ENCODE measurements around the gene CLUH. TPM values are rescaled to one million over a fixed set of nuclear protein-coding genes. Genes with fewer than 3 reads are reported as not detected.

Gene CLUH
- total RNA-seq, 2 donors from 2014 or later = 55.5 to 61.8 TPM

GRCh38 chr17:2731807-2732206 is 20.2 kb upstream of the CLUH start:
- no peak for DNase-seq
- H3K4me3 ChIP-seq (ENCODE audit: low read length) = no peak overlapping the region
- Mint-ChIP-seq H3K27ac (no peak overlapping the region), H3K4me1 (peaks cover 4% of the 10 kb centered on the region), H3K9me3 (no peaks in the 10 kb centered on the region), H3K27me3 (ENCODE audit: insufficient read depth) (peaks cover 1% of the 10 kb centered on the region), H3K4me3 (no peak overlapping the region), H3K36me3 (ENCODE audit: low read depth) (peaks cover 12% of the 10 kb centered on the region)
- no peak overlapping the region for H3K9ac ChIP-seq (ENCODE audit: extremely low read depth, low read length, poor library complexity, severe bottlenecking)
- no peaks in the 10 kb centered on the region for H3K9me3 ChIP-seq (ENCODE audit: control insufficient read depth, low read length)
- H3K36me3 ChIP-seq (ENCODE audit: control insufficient read depth, insufficient read depth, low read length) = no peaks in the 10 kb centered on the region
- WGBS, 2 experiments (ENCODE audit: insufficient coverage in 1 of 2, insufficient read length in 1 of 2) = 94 to 97% methylated on average over 9 to 10 of the region's 10 CpGs
- H3K27ac ChIP-seq (ENCODE audit: low read depth, low read length) = no peak overlapping the region
- no peaks in the 10 kb centered on the region for H3K4me1 ChIP-seq (ENCODE audit: control insufficient read depth, insufficient read depth, low read length)
- TF ChIP-seq CTCF (conservative IDR thresholded peaks at IDR 0.05) = no peak
- no peaks in the 10 kb centered on the region for H3K27me3 ChIP-seq (ENCODE audit: control insufficient read depth, insufficient read depth, low read length, poor library complexity, severe bottlenecking)

GRCh38 chr17:2730764-2731353 is 19.3 kb upstream of the CLUH start:
- Histone ChIP-seq H3K27ac (ENCODE audit: low read depth, low read length) (no peak overlapping the region), H3K9me3 (ENCODE audit: control insufficient read depth, low read length) (no peaks in the 10 kb centered on the region), H3K4me3 (ENCODE audit: low read length) (no peak overlapping the region), H3K27me3 (ENCODE audit: control insufficient read depth, insufficient read depth, low read length, poor library complexity, severe bottlenecking) (no peaks in the 10 kb centered on the region), H3K36me3 (ENCODE audit: control insufficient read depth, insufficient read depth, low read length) (no peaks in the 10 kb centered on the region), H3K4me1 (ENCODE audit: control insufficient read depth, insufficient read depth, low read length) (no peaks in the 10 kb centered on the region), H3K9ac (ENCODE audit: extremely low read depth, low read length, poor library complexity, severe bottlenecking) (no peak overlapping the region)
- Mint-ChIP-seq H3K4me3 (no peak overlapping the region), H3K27ac (no peak overlapping the region), H3K9me3 (no peaks in the 10 kb centered on the region), H3K36me3 (ENCODE audit: low read depth) (peaks cover 12% of the 10 kb centered on the region), H3K27me3 (ENCODE audit: insufficient read depth) (peaks cover 3% of the 10 kb centered on the region), H3K4me1 (peaks cover 2% of the 10 kb centered on the region)
- DNase-seq = no peak
- TF ChIP-seq CTCF (conservative IDR thresholded peaks at IDR 0.05) = no peak
- 93 to 95% methylated on average over 16 to 17 of the region's 17 CpGs for WGBS, 2 experiments (ENCODE audit: insufficient coverage in 1 of 2, insufficient read length in 1 of 2)

- H3K9me3 Mint-ChIP-seq = no peaks in the 10 kb centered on the region
- 4 to 7% methylated on average over 26 to 40 of the region's 40 CpGs for WGBS, 2 experiments (ENCODE audit: insufficient coverage in 1 of 2, insufficient read length in 1 of 2)
- Histone ChIP-seq H3K27ac (ENCODE audit: low read depth, low read length) (no peak overlapping the region), H3K36me3 (ENCODE audit: control insufficient read depth, insufficient read depth, low read length) (no peaks in the 10 kb centered on the region), H3K4me3 (ENCODE audit: low read length) (no peak overlapping the region), H3K27me3 (ENCODE audit: control insufficient read depth, insufficient read depth, low read length, poor library complexity, severe bottlenecking) (peaks cover 10% of the 10 kb centered on the region), H3K9me3 (ENCODE audit: control insufficient read depth, low read length) (no peaks in the 10 kb centered on the region), H3K9ac (ENCODE audit: extremely low read depth, low read length, poor library complexity, severe bottlenecking) (no peak overlapping the region), H3K4me1 (ENCODE audit: control insufficient read depth, insufficient read depth, low read length) (peaks cover 7% of the 10 kb centered on the region)
- H3K27ac Mint-ChIP-seq = no peak overlapping the region
- H3K36me3 Mint-ChIP-seq (ENCODE audit: low read depth) = peaks cover 8% of the 10 kb centered on the region
- H3K4me1 Mint-ChIP-seq = peaks cover 12% of the 10 kb centered on the region
- H3K27me3 Mint-ChIP-seq (ENCODE audit: insufficient read depth) = peaks cover 5% of the 10 kb centered on the region
- peak overlapping the region; percentile 45 for H3K4me3 Mint-ChIP-seq
- peak; percentile 93 for DNase-seq
- TF ChIP-seq CTCF (conservative IDR thresholded peaks at IDR 0.05) = peak; percentile 46
Observed at GRCh38 chr17:2724784-2725164, 13.2 kb upstream of the CLUH start.

All from endodermal cell (in vitro differentiated cells).